ENCODE measurements around the gene SHISAL2B. TPM values are rescaled to one million over a fixed set of nuclear protein-coding genes. Genes with fewer than 3 reads are reported as not detected.

SHISAL2B gene
- total RNA-seq, 1 donor from 2014 or later = not detected

Other genes starting within 250 kb of the SHISAL2B start
- not detected in 2 replicates for gene RGS7BP, start 184.5 kb upstream of the SHISAL2B start, total RNA-seq
- gene SREK1IP1, start 78.2 kb downstream of the SHISAL2B start, total RNA-seq = 22.3 and 23.5 TPM in 2 replicates
- 26.3 and 29.3 TPM in 2 replicates for gene CWC27, start 78.4 kb downstream of the SHISAL2B start, total RNA-seq